GM19452 (cell line): Measurements from ENCODE around the gene CCDC121.

Experiments used
- ATAC-seq: cut with Tn5 transposase; IDR thresholded peaks from one replicate; pipeline ENCODE4 v1.9.1; 2021; ENCODE audit not compliant: unreplicated experiment

CCDC121 gene

GRCh38 chr2:27582695-27583389 is 46.0 kb downstream of the CCDC121 start, which contains the start of gene ZNF512:
Gene ZNF512 (plus strand): TSS chr2:27583042. CDS start chr2:27583113, 71 bp downstream.
- peak; percentile 91 for ATAC-seq

DNA sequence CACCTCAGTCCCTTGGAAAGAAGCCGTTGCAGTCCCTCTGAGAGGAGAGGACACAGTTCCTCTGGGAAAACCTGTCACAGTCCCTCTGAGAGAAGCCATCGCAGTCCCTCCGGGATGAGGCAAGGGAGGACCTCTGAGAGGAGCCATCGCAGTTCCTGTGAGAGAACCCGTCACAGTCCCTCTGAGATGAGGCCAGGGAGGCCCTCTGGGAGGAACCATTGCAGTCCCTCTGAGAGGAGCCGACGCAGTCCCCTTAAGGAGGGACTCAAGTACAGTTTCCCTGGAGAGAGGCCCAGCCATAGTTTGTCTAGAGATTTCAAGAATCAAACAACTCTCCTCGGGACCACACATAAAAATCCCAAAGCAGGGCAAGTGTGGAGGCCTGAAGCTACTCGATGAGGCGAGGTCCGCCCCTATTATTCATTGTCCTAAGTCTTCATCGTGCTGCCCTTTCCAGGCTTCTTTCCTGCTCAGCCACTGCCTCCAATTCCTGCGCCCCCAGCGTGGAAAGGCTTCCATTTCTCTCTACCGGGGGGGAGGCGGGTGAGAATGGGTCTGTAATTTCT is 46.6 kb downstream of the CCDC121 start:
- ATAC-seq = no peak

- ATAC-seq = no peak
Measured at GRCh38 chr2:27581417-27582128, 47.2 kb downstream of the CCDC121 start.
